SU-DHL-6 (cell line): ENCODE results near the gene FBXO38.

Experiments
- EZH2phosphoT487 ChIP-seq: fragments of 200-600 bp; sonication (generic), shearing (Covaris generic); conservative IDR thresholded peaks from 2 replicates; pipeline ENCODE4 v1.6.1; 2018; ENCODE audit warnings: mild to moderate bottlenecking, antibody characterized with exemption, low read length, moderate library complexity, mixed read lengths
- TF ChIP-seq, protein P1 (sequence below): fragments of 200-600 bp; sonication (generic); IDR thresholded peaks from one replicate; pipeline ENCODE4 v1.5.1; 2017; ENCODE audit warnings: antibody characterized with exemption, mild to moderate bottlenecking, low read length, moderate library complexity; ENCODE audit not compliant: insufficient read depth, poor library complexity, severe bottlenecking

DNA sequence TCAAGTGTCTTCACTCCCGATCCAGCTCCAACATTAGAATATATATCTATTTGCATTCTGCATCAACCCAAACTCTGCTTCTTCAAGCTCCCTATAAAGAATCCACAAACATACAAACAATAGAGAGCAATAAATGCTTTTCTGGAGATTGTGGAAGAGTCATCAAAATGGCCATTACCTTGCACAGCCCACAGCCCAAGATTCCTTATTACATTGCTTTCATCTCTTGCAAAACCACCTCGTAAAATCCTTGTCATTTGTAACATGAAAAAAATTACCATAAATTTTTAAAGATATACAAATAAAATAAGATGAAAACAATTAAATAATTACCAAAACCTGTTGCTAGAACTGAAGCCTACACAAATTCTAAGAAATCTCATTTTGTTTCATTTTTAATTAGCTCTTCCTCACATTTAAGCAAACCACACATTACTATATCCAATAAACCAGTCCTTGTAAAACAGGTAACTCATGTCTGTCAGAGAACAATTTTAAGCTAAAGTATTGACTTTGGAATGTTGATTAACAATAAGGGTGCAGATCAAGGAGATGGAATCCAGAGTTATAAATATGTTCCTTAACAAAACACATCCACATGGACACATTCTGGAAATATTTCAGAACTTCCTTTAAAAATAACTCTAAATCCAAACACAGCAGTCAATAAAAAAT lies 41.2 kb upstream of the FBXO38 start:
- TF ChIP-seq, protein P1, sequence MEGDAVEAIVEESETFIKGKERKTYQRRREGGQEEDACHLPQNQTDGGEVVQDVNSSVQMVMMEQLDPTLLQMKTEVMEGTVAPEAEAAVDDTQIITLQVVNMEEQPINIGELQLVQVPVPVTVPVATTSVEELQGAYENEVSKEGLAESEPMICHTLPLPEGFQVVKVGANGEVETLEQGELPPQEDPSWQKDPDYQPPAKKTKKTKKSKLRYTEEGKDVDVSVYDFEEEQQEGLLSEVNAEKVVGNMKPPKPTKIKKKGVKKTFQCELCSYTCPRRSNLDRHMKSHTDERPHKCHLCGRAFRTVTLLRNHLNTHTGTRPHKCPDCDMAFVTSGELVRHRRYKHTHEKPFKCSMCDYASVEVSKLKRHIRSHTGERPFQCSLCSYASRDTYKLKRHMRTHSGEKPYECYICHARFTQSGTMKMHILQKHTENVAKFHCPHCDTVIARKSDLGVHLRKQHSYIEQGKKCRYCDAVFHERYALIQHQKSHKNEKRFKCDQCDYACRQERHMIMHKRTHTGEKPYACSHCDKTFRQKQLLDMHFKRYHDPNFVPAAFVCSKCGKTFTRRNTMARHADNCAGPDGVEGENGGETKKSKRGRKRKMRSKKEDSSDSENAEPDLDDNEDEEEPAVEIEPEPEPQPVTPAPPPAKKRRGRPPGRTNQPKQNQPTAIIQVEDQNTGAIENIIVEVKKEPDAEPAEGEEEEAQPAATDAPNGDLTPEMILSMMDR, result no peak
- TF ChIP-seq EZH2phosphoT487, result no peak
